DMS153 treated with DMSO at 0.1 percent for 48 hours (cell line): Measurements from ENCODE around the gene NEK6.

Source experiments
- DNase-seq: peaks from one replicate; lab custom pipeline; 2025; ENCODE audit not compliant: unreplicated experiment; lab: John Stamatoyannopoulos, UW

The NEK6 gene

DNA sequence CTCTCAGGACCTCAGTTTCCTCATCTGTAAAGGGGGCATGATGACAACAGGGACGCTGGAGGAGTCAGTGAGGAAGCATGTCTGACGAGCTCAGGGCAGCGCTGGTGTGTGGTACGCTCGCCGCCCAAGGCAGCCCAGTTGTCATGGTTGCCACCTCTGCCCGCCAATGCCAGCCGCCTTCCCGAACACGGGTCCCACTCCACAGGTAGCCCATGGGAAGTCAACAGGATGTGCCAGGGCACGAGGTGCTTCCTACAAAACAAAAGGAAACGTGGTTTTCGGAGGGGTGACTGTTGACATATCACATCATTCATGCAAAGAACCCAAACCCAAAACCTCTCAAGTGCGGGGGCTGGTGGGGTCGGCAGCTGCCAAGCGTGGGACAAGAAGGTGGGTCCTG lies 58.1 kb downstream of the NEK6 start:
- no peak for DNase-seq

DNA sequence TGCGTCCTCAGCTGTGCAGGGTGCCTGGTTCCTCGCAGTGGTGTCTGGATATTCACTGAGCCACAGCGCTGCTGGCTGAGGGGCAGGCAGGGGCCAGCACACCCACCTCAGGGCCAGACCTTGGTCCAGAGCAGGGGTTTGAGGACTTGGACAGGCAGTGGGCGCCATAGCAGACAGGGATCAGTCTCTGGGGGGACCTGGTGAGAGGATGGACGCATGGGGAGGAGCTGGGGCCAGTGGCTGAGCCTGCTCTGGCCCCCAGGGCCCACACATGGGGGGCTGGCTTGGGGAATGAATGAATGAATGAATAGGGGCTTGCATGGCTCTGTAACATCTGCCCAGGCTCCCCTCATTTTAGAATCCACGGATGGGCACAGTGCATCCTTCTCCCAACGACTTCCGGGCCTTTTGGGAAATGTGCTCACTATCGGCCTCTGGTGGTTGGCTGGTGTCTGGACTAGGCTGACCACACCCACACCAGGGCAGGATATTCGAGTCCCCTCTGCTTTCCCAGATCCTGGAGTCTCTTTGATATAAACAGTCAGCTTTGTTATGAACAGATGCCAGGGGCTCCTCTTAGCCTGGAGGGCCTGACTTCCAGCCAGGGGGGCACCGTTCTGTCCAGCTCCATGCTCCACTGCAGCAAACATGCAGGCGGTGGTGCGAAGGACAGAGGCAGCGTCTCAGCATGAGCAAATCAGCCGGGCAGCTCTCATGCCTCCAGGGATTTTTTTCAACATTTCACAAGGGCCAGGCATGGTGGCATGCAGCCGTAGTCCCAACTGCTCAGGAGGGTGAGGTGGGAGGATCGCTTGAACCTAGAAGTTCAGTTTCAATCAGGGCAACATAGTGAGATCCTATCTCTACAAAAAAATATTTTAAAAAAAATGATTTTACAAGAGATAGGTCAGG lies 62.6 kb downstream of the NEK6 start:
- DNase-seq = peak; percentile 44

DNA sequence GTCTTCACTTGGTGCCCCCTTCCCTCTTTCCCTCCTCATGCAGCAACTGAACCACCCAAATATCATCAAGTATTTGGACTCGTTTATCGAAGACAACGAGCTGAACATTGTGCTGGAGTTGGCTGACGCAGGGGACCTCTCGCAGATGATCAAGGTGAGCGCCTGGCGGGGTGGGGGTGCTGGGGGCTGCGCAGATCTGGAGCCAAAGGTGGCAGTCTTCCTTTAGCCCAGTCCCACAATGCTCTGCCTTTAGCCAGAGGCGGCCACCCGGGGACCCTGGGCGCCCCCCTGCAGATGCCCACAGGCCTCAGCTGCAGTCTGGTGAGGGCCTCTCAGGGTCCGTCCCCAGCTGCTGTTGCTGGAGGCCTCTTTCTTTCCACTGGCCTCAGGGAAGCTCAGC lies 63.7 kb downstream of the NEK6 start:
- no peak for DNase-seq

DNA sequence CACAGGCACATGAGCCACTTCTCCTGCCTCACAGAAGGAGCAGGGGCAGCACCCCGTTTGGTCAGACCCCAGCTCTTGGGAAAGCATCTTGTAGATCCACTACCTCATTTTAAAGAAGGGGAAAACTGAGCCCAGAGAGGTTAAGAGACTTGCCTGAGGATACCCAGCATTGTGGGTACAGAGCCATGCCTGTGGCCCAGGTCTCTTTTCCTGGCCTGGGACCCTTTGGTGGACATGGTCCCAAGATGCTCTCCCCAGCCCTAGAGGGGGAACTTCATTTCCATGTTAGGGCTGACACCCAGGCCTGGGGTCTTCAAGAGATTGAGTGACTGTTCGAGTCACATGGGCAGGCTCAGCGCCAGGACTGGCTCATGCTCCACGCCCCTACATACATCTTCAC lies 64.2 kb downstream of the NEK6 start:
- no peak for DNase-seq

DNA sequence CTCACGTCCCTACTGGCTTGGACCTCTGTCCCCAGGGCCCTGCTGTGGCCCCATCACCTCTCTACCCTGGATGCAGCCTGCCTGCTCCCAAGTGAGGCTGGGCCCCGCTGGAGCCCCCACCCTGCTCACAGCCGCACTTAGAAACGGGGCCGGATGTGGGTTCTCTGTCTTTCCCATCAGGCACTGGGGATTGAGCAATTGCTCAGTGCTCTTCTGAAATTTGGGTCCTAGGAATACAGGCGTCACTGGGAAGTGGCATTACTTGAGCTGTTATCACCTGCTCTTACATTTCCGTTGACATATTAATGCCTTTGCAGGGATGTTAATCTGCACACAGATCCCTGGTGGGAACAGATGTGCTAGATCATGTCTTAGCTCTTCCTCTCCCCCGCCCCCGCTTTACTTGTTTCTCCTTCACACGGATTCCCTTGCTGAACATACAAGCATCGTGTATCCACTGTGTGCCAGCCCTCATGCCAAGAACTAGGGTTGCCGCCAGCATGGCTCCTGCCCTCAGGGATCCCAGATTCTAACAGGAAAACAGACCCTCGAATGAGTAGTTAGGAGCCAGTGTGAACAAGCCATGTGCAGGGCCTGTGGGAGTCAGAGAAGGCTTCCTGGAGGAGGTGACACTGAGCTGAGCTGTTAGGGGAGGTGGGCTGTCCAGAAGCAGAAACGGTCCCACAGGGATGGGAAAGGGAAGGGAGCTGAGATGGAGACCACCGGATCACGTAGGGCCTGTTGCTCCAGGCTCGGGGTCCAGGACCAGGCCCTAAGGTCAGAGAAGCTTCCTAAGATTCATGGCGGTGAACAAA lies 65.1 kb downstream of the NEK6 start:
- no peak for DNase-seq

DNA sequence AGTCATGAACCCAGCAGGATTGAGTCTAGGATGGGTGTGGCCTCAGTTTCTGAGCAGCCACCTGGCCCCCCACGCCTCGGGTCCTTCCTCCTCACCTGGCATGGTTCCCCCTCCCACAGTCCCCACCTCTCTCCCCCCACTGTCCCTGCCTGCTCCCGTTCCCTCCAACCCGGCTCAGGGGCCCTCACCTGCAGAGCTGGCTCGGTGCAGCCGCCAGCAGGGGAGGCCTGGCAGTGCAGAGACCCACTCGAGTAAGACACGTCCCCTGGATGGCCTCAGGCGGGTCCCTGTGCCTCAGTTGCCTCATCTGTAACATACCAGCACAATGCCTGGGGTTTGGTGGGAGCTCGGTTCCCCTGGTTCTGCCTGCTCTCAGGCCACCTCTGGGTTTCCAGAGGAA lies 66.2 kb downstream of the NEK6 start:
- DNase-seq = no peak

DNA sequence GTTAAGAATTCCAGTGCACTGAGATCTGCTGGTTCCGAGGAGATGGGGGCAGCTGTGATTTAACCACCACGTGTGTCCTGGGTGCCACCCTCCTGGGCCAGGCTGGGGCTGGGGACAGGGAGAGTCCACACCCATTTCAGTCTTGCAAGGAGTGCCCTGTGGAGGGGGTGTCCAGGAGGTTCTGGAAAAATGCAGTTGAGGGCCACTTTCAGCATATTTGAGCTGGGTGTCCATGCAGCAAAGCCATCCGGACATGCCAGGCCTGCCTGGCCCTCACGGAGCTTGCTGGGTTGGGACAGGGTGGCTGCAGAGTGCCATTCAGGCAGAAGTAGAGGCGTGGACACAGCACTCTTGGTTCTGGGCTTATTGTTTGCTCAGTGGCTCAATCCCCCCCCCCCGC lies 68.1 kb downstream of the NEK6 start:
- no peak for DNase-seq

DNA sequence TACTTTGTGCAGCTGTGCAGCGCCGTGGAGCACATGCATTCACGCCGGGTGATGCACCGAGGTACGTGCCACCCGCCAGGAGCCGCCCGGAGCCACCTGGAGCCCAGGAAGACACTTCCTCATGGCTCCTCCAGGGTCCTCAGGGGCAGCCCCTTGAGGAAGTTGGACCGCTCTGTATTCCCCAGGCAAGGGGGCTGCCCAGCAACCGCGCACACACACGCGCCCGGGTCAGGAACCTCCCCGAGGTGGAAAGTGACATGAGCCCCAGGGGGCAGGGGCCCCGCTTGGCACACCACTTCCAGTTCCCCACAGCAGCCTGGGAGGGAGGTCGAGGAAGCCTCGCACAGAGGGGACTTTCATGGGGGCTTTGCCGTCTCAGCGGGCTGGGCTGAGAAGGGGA lies 68.6 kb downstream of the NEK6 start:
- no peak for DNase-seq

DNA sequence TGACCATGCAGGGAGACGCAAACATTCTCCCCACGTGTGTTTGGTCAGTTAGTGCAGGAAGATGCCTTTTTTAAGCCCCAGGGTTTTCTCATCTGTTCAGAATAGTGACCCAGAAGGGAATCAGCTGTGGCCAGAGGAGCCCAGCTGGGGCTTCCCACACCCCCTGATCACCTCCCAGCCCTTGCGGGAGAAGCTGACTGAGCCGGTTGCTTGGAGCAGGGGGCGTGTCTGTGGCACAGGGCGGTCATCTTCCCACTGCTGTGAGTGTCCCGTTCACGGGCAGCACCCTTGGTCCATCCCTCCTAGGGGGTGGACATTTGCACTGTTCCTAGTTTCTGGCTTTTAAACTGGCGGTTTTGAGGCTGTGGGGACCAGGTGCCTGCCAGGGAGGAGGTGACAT lies 69.7 kb downstream of the NEK6 start:
- DNase-seq = no peak

DNA sequence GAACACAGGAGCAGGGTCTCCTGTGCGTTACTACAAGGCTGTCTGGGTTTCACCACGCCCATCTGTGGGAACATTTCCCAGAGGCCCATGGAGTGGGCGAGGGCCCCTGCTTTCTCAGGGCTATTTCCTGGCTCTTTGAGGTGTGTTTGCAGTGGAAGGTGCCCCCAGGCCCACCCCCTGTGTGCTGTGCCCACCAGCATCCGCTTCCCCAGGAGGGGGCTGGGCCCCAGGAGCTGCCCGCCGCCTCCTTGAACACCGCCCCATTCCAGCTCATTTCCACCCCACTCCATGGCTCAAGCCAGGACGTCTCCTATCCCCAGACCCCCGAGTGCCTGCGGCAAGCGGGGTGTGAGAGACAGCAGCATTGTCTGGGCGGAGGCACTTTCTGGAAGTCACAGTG lies 70.5 kb downstream of the NEK6 start:
- no peak for DNase-seq

DNA sequence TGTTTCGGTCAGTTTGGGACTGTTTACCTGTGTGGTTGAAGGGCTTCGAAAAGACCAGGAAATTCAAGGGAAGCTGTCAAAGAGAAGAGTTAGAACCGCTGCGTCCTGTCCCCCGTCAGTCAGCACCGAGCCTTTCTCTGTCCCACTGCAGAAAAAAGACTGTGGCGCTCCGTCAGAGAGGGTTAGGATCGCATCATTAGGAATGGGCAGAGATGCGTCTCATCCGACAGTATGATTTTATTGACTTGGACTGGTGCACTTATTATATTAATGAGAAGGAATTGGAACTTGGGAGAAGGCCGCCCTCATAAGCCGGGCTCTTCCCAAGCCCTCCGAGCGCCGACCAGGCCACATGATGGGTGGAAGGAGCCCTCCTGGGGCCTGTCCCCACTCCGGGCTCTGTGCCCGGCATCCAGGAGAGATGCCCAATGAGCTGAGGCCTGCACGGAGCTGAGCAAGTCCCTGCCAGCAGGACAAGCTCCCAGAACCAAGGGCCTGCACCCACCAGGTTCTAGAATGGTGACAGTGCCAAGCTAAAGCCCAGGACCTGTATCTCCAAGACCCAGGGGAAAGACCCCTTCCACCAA lies 71.5 kb downstream of the NEK6 start:
- DNase-seq = no peak

DNA sequence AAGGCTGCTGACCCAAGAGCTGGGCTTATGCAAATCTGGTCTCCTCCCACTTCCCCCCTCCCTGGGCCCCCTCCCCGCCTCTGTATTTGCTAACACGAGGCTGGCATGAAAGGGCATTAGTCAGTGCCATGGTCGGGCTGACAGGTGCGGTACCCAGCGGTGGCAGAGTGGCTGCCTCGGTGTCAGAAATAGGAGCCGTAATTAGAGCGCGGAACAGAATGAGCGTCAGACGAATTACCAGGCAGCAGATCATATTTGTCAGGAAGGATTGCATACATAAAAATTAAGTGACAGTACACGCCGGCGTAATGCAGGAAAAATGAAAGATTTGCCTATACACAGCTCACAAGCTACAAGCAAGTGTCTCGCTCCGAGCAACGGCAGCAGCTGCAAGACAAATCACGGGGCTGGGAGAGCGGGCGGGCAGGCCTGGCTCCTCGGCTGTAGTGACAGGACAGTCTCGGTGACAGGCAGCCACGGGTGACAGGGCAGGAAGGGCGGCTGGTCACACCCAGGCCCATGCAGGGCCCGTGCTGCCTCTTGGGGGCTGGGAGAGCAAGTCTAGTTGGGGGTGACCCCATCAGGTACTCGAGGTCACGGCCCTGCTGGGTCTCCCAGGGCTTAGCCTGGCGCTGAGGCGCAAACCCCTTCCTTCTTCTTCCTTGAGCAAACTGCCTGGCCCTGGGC lies 72.4 kb downstream of the NEK6 start:
- DNase-seq = peak; percentile 9

DNA sequence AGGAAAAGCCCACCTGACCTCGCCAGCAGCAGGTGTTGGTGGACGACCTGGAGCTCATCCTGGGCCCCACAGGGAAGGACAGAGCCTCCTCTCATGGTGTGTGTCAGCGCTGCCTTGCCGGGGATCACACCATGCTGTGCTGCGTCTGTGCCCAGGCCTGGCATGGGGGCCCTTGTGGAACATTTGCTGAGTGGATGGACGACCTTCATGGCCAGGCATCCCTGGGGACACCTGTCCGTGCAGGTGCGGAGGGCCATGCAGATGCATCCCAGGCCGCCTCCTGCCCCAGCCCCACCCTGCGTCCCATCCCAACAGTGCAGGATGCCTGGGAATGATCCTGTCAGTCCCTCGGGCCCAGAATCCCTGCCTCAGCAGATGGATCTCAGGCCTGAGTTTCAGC lies 73.8 kb downstream of the NEK6 start:
- DNase-seq = no peak

DNA sequence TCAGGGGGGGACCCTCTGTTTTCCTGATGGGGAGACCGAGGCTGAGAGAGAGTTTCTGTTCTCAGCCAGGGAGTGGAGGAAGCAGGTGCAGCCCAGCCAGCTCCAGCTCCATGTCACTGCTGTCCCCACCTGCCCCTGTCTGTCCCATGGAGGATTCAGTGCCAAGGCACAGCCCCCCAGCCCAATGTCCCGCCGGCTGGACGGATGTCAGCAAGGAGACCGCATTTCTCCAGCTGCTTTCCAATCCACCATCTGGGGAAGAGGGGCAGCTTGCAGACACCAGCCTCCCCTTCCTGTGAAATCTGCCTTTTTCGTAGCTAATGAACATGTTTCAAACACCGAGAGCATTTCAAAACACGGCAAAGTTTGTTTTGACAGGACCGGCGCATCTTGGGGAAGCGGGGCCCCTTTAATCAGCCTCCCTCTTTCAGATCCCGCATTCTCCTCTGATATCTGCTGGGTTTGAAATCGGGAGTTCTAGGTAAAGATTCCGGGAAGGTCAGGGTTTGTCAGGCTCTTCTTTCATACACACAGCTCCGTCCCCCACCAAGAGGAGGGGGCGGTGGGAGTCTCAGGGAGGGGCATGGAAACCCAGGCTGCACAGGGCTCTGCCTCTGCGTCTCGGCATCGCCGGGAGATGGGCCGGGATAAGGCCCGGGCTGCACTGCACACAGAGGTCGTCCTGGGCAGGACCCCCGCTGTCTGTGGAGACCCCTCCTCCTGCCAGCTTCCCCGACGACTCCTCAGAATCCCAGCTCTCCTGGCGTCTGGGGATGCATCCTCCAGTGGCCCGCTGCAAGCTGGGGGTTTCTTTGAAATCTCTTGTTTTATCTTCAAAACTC lies 74.8 kb downstream of the NEK6 start:
- DNase-seq = no peak

DNA sequence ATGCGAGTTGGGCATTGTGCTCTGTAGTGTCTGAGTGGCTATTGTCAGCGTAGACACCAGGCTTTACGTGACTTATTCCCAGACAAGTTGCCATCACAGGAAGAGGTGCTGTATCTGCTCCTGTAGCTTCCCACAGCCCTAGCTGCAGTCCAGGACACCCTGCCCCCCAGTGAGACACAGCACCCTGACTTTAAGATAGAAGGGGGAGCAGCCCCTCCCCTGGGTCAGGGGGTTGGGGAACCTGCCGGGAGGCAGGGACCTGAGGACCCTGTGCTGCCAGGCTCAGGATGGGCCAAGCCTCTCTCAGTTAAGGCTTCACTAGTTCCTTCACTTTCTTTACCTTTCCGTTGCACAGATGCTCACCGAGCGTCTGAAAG lies 75.4 kb downstream of the NEK6 start:
- no peak for DNase-seq

DNA sequence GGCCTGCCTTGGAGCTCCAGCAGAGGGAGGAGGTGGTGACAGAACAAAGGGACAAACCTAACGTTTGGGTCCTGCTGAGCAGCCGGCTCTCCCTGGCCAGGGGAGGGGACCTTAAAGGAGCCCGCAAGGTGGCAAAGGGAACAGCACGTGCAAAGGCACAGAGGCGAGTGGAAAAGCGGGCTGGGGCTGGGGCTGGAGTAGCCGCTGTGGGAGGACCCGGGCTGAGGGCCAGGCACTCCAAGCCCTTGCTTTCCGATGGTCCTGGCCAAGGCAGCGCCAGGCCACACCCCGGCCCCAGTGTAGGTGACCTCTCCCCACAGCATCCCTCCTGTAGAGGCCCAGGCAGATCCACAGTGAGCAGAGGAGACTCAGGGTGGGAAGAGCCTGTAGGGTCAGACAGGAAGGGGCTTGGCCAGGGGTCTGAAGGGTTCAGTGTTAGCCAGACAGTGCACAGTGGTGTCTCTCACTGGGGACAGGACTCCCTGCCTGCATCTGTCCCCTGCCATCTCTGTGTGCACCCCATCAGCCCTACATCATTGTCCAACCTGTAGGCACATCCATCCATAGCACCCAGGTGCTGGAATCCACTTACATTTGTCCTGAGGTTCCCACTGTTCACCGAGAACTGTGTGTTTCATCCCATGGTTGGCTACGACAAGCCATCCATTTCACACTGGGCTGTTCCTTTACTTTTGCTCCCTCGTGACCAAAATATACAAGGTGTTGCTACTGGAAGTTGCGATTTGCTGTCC lies 77.0 kb downstream of the NEK6 start:
- DNase-seq = no peak

DNA sequence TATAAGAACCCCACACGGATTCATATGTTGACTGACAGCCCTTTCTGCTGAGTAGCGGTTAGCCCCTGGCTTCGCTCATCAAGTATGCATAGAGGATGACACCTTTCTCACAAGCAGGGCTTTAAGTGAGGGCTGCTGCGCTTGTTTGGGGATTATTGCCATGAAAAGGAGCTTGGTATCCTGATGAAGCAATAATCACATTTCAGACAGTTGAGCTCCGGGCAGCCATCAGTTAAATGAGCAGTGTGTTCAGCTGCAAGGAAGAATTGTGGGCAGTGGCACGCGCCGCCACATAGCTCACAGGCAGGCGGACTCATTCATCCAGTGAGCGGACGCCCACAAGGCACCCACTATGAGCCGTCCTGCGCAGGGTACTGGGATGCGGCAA lies 77.6 kb downstream of the NEK6 start:
- DNase-seq = no peak

DNA sequence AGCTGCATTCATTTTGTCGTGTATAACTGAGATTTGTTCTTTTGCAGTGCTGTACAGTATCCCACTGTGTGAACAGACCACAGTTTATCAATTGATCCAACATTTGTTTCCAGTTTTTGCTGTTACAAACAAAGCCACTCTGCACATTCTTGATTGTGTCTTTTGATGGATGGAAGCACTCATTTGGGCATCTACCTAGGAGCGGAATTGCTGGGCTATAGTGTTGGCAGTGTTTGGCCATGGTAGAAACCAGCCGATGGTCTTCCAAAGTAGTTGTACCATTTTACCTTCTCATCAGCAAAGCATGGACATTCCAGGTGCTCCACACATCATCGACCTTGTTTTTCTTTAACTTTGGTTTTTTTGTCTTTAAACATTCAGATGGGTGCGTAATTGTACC lies 79.8 kb downstream of the NEK6 start:
- no peak for DNase-seq

DNA sequence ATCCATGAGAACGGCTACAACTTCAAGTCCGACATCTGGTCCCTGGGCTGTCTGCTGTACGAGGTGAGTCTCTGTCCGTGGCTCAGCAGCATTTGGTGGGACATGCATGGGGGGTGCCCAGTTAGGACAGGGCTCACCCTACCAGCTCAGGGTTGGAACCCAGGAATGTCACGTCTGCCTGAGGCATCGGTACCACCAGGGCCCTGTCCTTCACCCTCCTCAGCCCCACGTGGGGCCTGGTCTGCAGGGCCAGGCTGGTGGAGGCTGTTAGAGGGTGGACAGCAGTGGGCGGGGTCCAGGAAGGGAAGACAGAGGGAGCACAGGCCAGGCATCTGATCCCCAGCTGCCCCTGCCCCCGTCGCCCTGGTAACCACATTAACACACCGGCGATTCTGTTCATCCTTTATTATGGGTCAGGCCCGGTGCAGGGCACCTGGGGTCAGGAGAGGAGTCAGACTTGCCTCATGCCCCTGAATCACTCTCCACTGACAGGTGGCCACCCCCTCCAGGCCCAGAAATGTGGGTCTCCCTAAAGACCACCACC lies 81.9 kb downstream of the NEK6 start:
- DNase-seq = no peak
